Sigmoid colon (tissue), 7 donors: Measurements from ENCODE around the gene USP30. TPM values are rescaled to one million over a fixed set of nuclear protein-coding genes. Genes with fewer than 3 reads are reported as not detected.

ENCODE experiments used
- DNase-seq: peaks from one replicate; pipeline ENCODE4 v3.0.0-alpha.2; 2019
- H3K27ac ChIP-seq, 4 donors: fragments of 200-600 bp; sonication (generic); one replicate each; pipeline ENCODE4 v1.5.1; 2016 to 2019; ENCODE audit warnings: mild to moderate bottlenecking in 1 of 4
- H3K27me3 ChIP-seq, 3 donors: fragments of 200-600 bp; sonication (generic); one replicate each; pipeline ENCODE4 v1.5.1; 2019; ENCODE audit warnings: mild to moderate bottlenecking in 1 of 3
- H3K36me3 ChIP-seq, 4 donors: fragments of 200-600 bp; sonication (generic); one replicate each; pipeline ENCODE4 v1.5.1; 2016 to 2019
- H3K4me1 ChIP-seq, 4 donors: fragments of 200-600 bp; sonication (generic); one replicate each; pipeline ENCODE4 v1.5.1; 2017 to 2019
- H3K4me3 ChIP-seq, 4 donors: fragments of 200-600 bp; sonication (generic); one replicate each; pipeline ENCODE4 v1.5.1; 2017 to 2019; ENCODE audit warnings: mild to moderate bottlenecking in 2 of 4, moderate library complexity in 1 of 4
- H3K9me3 ChIP-seq, 4 donors: fragments of 200-600 bp in 3 of 4; sonication (generic) in 3 of 4; one replicate each; pipeline versions ENCODE4 v1.5.1 to v1.6.1; 2013 to 2019
- CTCF ChIP-seq, 4 experiments: fragments of 450-650 bp in 3 of 4; fragments of 200-600 bp in 1 of 4; IDR thresholded peaks; one replicate each; pipeline ENCODE4 v1.5.1; 2016 to 2019; ENCODE audit warnings: antibody characterized with exemption in 4 of 4, mild to moderate bottlenecking in 3 of 4, moderate library complexity in 2 of 4
- EP300 ChIP-seq, 4 donors: sonication (generic); formaldehyde crosslinking; IDR thresholded peaks; one replicate each; pipeline ENCODE4 v1.6.1; 2017; ENCODE audit warnings: antibody characterized with exemption in 4 of 4
- POLR2A ChIP-seq, 2 donors: fragments of 450-650 bp; IDR thresholded peaks; one replicate each; pipeline ENCODE4 v1.6.1; 2016; ENCODE audit warnings: antibody characterized with exemption in 2 of 2, mild to moderate bottlenecking in 2 of 2, moderate library complexity in 2 of 2
- POLR2AphosphoS5 ChIP-seq, 4 donors: sonication (generic); formaldehyde crosslinking; IDR thresholded peaks; one replicate each; pipeline ENCODE4 v1.6.1; 2017; ENCODE audit warnings: antibody characterized with exemption in 4 of 4
- WGBS, 2 donors: extraction: QIAGEN DNeasy Blood & Tissue Kit; methylation state at CpG; one replicate each; pipeline ENCODE4 v1.1.7; 2013; 5-methylcytosine and 5-hydroxymethylcytosine counted together
- intact Hi-C: fragments of 100-400 bp; cut with DNase I; formaldehyde crosslinking; loops from one replicate; pipeline ENCODE4 v1.15.1; 2023
- polyA plus RNA-seq, 3 donors: library from polyadenylated mRNA; stranded (reverse); fragments of 200-250 nt; gene quantifications; one replicate each; pipeline ENCODE4 v1.2.3, GENCODE V29; 2013
- small RNA-seq, 3 donors: library from RNA; depleted of rRNA; stranded (forward); fragments of <200 nt; gene quantifications; one replicate each; pipeline ENCODE3, GENCODE V24; 2016
- total RNA-seq, 4 donors: library from RNA; depleted of rRNA; stranded (reverse); fragments of >200 nt; gene quantifications; one replicate each; pipeline ENCODE4 v1.1.0, GENCODE V29; 2016
- donor health status: healthy with polysubstance abuse.
- donor health status: Bipolar disorder and iron deficiency.
- donor health status: healthy.

The USP30 gene
- total and polyA plus RNA-seq, 7 donors, result 6.0 to 15.2 (median 9.8) TPM

GRCh38 chr12:109134186-109134917 lies 82.0 kb downstream of the USP30 start:
- no peaks in the 10 kb centered on the region for H3K36me3 ChIP-seq
- DNase-seq, result peak; percentile 68
- intact Hi-C loops, result no loop called here
- peaks cover 0 to 49% (median 44%) of the 10 kb centered on the region in 4 donors for H3K4me1 ChIP-seq
- H3K9me3 ChIP-seq, result no peaks in the 10 kb centered on the region
- no peaks in the 10 kb centered on the region for H3K27me3 ChIP-seq
- no peak overlapping the region for H3K4me3 ChIP-seq
- peak overlapping the region; percentile 53 to 83 (median 70) for H3K27ac ChIP-seq
- 62 to 66% methylated on average over 6 of the region's 6 CpGs for WGBS, 2 donors
- TF ChIP-seq CTCF (IDR thresholded peaks at IDR 0.05) (peak in 3 of 4 experiments; percentile 31 to 40 (median 35)), POLR2A (IDR thresholded peaks at IDR 0.05) (no peak), EP300 (IDR thresholded peaks at IDR 0.05) (no peak), POLR2AphosphoS5 (IDR thresholded peaks at IDR 0.05) (peak in 2 of 4 donors; percentile 17 to 28)

- intact Hi-C loops, result no loop called here
- H3K27me3 ChIP-seq, result no peaks in the 10 kb centered on the region
- DNase-seq, result no peak
- no peak for TF ChIP-seq POLR2AphosphoS5 (IDR thresholded peaks at IDR 0.05)
- no peak for TF ChIP-seq CTCF (IDR thresholded peaks at IDR 0.05)
- TF ChIP-seq EP300 (IDR thresholded peaks at IDR 0.05), result peak in 1 of 4 donors; percentile 16
- no peak for TF ChIP-seq POLR2A (IDR thresholded peaks at IDR 0.05)
- H3K4me1 ChIP-seq, result peaks cover 0 to 32% (median 21%) of the 10 kb centered on the region in 4 donors
- 76 to 77% methylated on average over 2 of the region's 2 CpGs for WGBS, 2 donors
- no peak overlapping the region for H3K4me3 ChIP-seq
- peaks cover 0 to 14% (median 7%) of the 10 kb centered on the region in 4 donors for H3K36me3 ChIP-seq
- H3K9me3 ChIP-seq, result no peaks in the 10 kb centered on the region
- H3K27ac ChIP-seq, result peak overlapping the region; percentile 41 to 60 (median 54)
Observed at GRCh38 chr12:109137055-109137454, 84.7 kb downstream of the USP30 start.

Small RNA genes within 50 kb of the gene (small RNA-seq; reads per million reads assigned to genes)
- gene AC190387.1 (0 reads per million in 3 donors), gene RNA5SP372 (0 to 0.44 (median 0) reads per million in 3 donors)

Other genes with a start within 250 kb of the USP30 start
- gene SSH1, start 195.0 kb upstream of the USP30 start, total RNA-seq, result 10 to 100 TPM in 3 of 4 donors, 1 to 10 TPM in 1; 9.9 to 19.7 (median 12.6) TPM
- 10 to 100 TPM in 1 of 3 donors, 1 to 10 TPM in 2; 3.6 to 10.1 (median 5.1) TPM for gene SSH1, start 195.0 kb upstream of the USP30 start, polyA plus RNA-seq
- not detected for gene DAO, start 172.5 kb upstream of the USP30 start, total RNA-seq
- gene DAO, start 172.5 kb upstream of the USP30 start, polyA plus RNA-seq, result 1 to 10 TPM; 1.0 to 9.0 (median 4.2) TPM
- 1 to 10 TPM in 1 of 4 donors, under 1 TPM in 3; 0.49 to 1.1 (median 0.75) TPM for gene SVOP, start 31.5 kb upstream of the USP30 start, total RNA-seq
- gene SVOP, start 31.5 kb upstream of the USP30 start, polyA plus RNA-seq, result under 1 TPM in 1 of 3 donors, not detected in 2; 0.23 TPM
- gene ALKBH2, start 40.9 kb downstream of the USP30 start, total RNA-seq, result 10 to 100 TPM; 11.6 to 29.3 (median 16.5) TPM
- 10 to 100 TPM in 2 of 3 donors, 1 to 10 TPM in 1; 5.3 to 17.9 (median 14.4) TPM for gene ALKBH2, start 40.9 kb downstream of the USP30 start, polyA plus RNA-seq
- 10 to 100 TPM; 11.9 to 17.1 (median 12.1) TPM for gene UNG, start 45.0 kb downstream of the USP30 start, total RNA-seq
- 10 to 100 TPM; 27.0 to 34.8 (median 28.9) TPM for gene UNG, start 45.0 kb downstream of the USP30 start, polyA plus RNA-seq
- gene ACACB, start 64.0 kb downstream of the USP30 start, total RNA-seq, result 100 to 1,000 TPM; 116 to 295 (median 161) TPM
- 10 to 100 TPM in 1 of 3 donors, 1 to 10 TPM in 2; 5.3 to 36.0 (median 5.4) TPM for gene ACACB, start 64.0 kb downstream of the USP30 start, polyA plus RNA-seq